ENCODE data around the gene GSAP. TPM values are rescaled to one million over a fixed set of nuclear protein-coding genes. Genes with fewer than 3 reads are reported as not detected.

GSAP gene
- total and polyA plus RNA-seq, 10 donors = 35.9 to 96.5 (median 76.9) TPM

DNA sequence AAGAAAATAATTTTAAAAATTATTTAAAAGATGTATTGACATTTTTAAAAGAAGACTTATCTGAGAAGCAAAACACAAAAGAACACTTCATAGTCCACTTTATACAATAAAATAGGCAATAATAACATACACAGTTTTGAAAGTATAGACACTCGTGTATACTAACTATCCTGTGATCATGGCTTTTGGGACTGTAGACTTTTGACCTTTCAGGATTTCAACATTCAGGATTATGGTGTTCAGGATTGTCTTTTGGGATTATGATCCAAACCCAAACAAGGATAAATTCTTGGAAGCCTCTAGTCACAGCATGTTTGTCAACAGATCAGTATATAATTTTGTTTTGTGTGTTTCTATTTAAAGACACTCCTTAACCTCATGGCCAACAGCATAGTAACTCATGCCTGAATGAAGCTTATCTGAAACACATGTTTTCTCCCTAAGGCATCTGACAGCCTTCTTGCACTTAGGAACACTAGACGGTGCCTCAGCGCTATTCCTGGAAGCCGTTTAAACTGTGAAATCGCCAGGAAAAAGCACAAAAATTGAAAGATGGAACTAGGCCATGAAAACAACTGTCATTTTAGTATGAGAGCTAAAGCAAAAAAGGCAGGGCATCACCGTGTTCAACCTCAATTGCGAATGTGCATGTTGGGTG is 29.9 kb downstream of the GSAP start:
- Histone ChIP-seq H3K27me3 (replicated peaks in 1 of 7) (no peaks in the 10 kb centered on the region), H3K36me3 (peaks cover 0 to 69% (median 23%) of the 10 kb centered on the region in 6 donors), H3K27ac (peak overlapping the region in 1 of 8 donors; percentile 7), H3K9me3 (no peaks in the 10 kb centered on the region), H3K4me1 (peaks cover 0 to 28% (median 4%) of the 10 kb centered on the region in 6 donors), H3K4me3 (no peak overlapping the region)
- no peak for DNase-seq
- TF ChIP-seq POLR2A (IDR thresholded peaks at IDR 0.05) = no peak
- no peak for TF ChIP-seq POLR2AphosphoS5 (IDR thresholded peaks at IDR 0.05)
- TF ChIP-seq, protein P1, sequence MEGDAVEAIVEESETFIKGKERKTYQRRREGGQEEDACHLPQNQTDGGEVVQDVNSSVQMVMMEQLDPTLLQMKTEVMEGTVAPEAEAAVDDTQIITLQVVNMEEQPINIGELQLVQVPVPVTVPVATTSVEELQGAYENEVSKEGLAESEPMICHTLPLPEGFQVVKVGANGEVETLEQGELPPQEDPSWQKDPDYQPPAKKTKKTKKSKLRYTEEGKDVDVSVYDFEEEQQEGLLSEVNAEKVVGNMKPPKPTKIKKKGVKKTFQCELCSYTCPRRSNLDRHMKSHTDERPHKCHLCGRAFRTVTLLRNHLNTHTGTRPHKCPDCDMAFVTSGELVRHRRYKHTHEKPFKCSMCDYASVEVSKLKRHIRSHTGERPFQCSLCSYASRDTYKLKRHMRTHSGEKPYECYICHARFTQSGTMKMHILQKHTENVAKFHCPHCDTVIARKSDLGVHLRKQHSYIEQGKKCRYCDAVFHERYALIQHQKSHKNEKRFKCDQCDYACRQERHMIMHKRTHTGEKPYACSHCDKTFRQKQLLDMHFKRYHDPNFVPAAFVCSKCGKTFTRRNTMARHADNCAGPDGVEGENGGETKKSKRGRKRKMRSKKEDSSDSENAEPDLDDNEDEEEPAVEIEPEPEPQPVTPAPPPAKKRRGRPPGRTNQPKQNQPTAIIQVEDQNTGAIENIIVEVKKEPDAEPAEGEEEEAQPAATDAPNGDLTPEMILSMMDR (IDR thresholded peaks at IDR 0.05 in 8 of 11, conservative IDR thresholded peaks at IDR 0.05 in 3 of 11) = no peak
- intact Hi-C loops (cut with DNase I; ENCODE audit: low total_unique reads) = no loop called here
- 82 to 90% (median 85%) methylated on average over 7 of the region's 7 CpGs for WGBS, 5 donors

DNA sequence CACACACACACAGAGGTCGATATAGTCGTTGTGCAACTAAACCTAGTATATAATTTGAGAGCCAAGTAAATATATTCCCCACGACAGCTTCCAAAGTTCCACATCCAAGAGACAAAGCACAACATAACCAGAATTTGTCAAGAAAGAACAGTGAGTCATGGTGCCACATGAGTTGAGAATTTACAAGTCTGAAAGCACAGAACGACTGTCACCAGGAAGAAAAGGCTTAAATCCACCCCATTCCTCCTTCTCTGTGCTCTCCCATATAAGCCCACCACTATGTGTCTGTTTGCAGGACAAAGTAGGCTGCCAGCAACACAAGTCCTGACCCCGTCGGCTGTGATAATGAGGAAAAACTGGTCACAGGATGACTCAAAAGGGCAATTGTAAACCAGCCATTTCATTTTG is 32.8 kb downstream of the GSAP start:
- H3K27me3 ChIP-seq (replicated peaks in 1 of 7) = no peaks in the 10 kb centered on the region
- H3K36me3 ChIP-seq = peaks cover 0 to 98% (median 33%) of the 10 kb centered on the region in 6 donors
- intact Hi-C loops (cut with DNase I; ENCODE audit: low total_unique reads) = no loop called here
- H3K27ac ChIP-seq = no peak overlapping the region
- 85 to 93% (median 88%) methylated on average over 6 of the region's 6 CpGs for WGBS, 5 donors
- TF ChIP-seq POLR2A (IDR thresholded peaks at IDR 0.05) (no peak), POLR2AphosphoS5 (IDR thresholded peaks at IDR 0.05) (no peak)
- TF ChIP-seq, protein P1 (IDR thresholded peaks at IDR 0.05 in 8 of 11, conservative IDR thresholded peaks at IDR 0.05 in 3 of 11) = no peak
- DNase-seq = no peak
- no peak overlapping the region for H3K4me3 ChIP-seq
- peaks cover 0 to 15% (median 2%) of the 10 kb centered on the region in 6 donors for H3K4me1 ChIP-seq
- no peaks in the 10 kb centered on the region for H3K9me3 ChIP-seq

DNA sequence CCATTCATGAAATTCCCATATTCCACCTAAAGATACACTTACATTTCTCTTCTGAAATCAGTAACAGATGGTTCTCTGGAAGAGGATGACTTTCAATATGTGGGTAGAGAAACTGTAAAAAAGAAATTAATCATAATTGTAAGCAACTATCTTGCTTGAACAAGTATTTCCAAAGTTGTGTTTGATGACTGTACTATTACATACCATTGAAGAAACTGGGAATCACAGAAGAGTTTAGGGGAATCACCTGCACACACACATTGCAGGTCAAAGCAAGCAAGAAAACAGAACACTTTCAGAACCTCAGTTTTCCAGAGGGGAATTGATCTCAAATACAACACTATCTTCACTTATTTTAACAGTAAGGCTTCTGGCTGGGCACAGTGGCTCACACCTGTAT is 33.6 kb downstream of the GSAP start:
- intact Hi-C loops (cut with DNase I; ENCODE audit: low total_unique reads) = no loop called here

DNA sequence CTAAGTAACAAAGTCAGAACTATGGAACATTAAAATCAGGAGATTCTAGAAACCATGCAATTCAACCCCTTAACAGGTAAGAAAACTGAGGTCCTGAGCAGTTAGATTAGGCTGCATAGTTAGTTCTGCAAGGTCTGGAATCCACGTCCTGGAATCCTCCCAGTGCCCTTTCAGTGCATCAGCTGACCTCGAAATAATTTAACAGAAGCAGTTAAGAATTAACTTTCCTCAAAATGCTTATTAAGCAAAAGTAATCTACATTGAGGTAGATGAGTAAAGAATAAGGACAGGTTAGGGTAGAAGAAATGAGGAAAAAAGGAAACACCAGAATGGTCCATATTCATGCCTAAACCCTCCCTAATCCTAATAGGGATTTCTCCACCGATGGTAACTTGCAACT is 37.6 kb downstream of the GSAP start:
- H3K27me3 ChIP-seq (replicated peaks in 1 of 7) = no peaks in the 10 kb centered on the region
- no peaks in the 10 kb centered on the region for H3K4me1 ChIP-seq
- intact Hi-C loops (cut with DNase I; ENCODE audit: low total_unique reads) = no loop called here
- no peak overlapping the region for H3K27ac ChIP-seq
- peaks cover 0 to 98% (median 46%) of the 10 kb centered on the region in 6 donors for H3K36me3 ChIP-seq
- no peak for DNase-seq
- H3K4me3 ChIP-seq = no peak overlapping the region
- no peaks in the 10 kb centered on the region for H3K9me3 ChIP-seq
- TF ChIP-seq POLR2A (IDR thresholded peaks at IDR 0.05) (no peak), POLR2AphosphoS5 (IDR thresholded peaks at IDR 0.05) (no peak)
- TF ChIP-seq, protein P1 (IDR thresholded peaks at IDR 0.05 in 8 of 11, conservative IDR thresholded peaks at IDR 0.05 in 3 of 11) = no peak
- WGBS, 5 donors = 88 to 93% (median 91%) methylated on average over 3 of the region's 3 CpGs

More for the DNA sequence above, 33.6 kb downstream of the GSAP start:
- Histone ChIP-seq H3K27ac (no peak overlapping the region), H3K9me3 (no peaks in the 10 kb centered on the region), H3K36me3 (peaks cover 0 to 98% (median 36%) of the 10 kb centered on the region in 6 donors), H3K4me1 (peaks cover 0 to 7% (median 0%) of the 10 kb centered on the region in 6 donors), H3K27me3 (replicated peaks in 1 of 7) (no peaks in the 10 kb centered on the region), H3K4me3 (no peak overlapping the region)
- no peak for DNase-seq
- TF ChIP-seq POLR2AphosphoS5 (IDR thresholded peaks at IDR 0.05) = no peak
- TF ChIP-seq POLR2A (IDR thresholded peaks at IDR 0.05) = no peak
- TF ChIP-seq, protein P1 (IDR thresholded peaks at IDR 0.05 in 8 of 11, conservative IDR thresholded peaks at IDR 0.05 in 3 of 11) = no peak
